Hepatocyte (in vitro differentiated cells): ENCODE measurements around the gene COQ4.

Experiments
- CTCF ChIP-seq: fragments of 200-600 bp; sonication (generic); IDR thresholded peaks from 2 replicates; pipeline ENCODE4 v1.5.1; 2016; ENCODE audit warnings: antibody characterized with exemption, mild to moderate bottlenecking; ENCODE audit not compliant: poor library complexity
- EZH2 ChIP-seq: fragments of 200-600 bp; sonication (generic); IDR thresholded peaks from 2 replicates; pipeline ENCODE4 v1.6.1; 2016; ENCODE audit warnings: antibody characterized with exemption, mild to moderate bottlenecking, borderline replicate concordance

GRCh38 chr9:128286440-128286839, 36.2 kb upstream of the COQ4 start:
- TF ChIP-seq CTCF (no peak), EZH2 (no peak)
